GM18517 (cell line): ENCODE results near the gene NUP88.
"Not testable (repeated sequence)": the region's sequence is repeated elsewhere in the genome, so short reads cannot be mapped to it uniquely, and the experiment has no call there.

Experiments used
- ATAC-seq: cut with Tn5 transposase; IDR thresholded peaks from one replicate; pipeline ENCODE4 v1.9.1; 2021; ENCODE audit warnings: mild to moderate bottlenecking, moderate library complexity; ENCODE audit not compliant: unreplicated experiment

NUP88 gene

DNA sequence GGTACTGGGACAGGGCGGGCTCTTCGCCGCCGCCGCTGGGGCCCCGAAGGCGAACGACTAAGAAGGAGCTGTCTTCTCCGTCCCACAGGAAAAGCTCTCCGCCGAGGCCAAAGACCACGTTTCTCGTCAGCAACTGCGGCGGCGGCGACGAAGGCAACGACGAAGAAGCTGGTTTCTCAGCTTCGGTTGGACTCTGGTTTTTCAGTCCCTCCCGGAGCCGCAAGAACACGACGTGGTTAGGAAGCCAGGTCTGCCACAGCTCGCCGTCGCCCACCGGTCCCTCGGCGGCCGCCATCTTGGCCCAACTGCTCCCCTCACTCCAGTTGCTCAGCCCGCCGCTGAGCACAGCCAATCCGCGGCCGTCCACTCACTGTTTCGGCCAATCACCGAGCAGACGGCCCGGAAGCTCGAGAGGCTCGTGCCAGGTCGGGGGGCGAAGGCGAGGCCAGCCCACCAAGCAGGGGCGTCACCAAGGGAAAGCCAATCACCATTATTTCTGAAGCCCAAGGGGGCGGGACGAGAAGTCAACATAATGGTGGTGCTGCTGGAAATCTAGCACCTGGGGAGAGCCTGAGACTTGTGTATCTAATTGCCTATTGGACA lies at the start of gene NUP88:
Gene NUP88, minus strand, starts transcription at position 307 of the 603 bp plus-strand sequence. Its CDS starts 12 bp downstream, at position 295.
- peak; percentile 85 for ATAC-seq

DNA sequence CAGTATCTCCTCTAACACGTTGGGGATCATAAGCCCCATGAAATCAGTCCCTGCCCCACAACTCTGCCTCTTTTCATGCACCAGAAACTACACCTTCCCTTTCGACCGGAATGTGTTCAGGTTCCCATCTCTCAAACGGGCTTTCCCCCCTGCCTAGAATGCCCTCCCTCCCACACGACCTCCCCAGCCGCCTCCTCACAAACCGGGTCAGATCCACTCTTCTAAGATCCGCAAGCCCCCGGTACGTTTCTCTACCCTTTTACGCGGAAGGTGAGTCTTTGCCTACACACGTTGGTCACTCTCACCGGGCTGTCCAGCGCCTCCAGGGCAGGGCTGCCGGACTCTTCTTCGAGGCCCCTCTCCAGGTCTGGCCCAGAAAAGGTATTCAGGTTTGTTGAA lies 48.6 kb upstream of the NUP88 start:
- no peak for ATAC-seq

DNA sequence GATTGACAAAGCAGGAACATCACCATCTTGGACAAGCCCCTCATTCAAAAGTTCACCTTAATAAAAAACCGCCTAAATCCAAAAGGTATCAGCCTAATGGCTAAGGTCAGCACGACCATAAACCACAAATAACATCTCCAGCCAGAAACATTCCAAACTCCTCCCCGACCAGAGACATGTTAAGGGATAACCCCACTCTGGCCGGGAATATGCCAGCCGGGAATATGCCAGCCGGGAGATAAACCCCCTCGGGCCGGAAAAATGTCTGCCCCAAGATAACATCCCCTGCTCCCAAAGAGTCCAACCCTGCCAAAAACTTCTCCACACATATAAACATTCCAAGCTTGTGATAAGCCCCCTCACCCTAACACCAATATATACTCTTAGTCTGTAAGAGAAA lies 48.0 kb upstream of the NUP88 start:
- ATAC-seq = no peak

DNA sequence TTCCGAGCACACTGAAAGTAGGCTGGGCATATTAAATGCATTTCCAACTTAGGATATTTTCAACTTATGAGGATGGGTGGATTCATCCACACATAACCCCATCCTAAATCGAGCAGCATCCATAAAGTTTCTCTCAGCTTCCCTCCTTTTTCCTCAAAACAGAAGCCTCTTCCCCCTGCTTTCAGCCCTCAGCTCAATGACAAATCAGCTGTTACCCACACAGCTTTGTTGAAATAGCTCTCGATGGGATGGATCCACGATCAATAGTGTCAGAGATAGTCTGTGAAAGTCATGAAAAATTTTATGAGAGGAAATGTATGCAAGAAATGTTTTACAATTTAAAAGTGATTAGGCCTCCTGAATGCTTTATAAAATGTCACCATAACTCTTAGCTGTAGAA lies 46.8 kb upstream of the NUP88 start:
- ATAC-seq = no peak

DNA sequence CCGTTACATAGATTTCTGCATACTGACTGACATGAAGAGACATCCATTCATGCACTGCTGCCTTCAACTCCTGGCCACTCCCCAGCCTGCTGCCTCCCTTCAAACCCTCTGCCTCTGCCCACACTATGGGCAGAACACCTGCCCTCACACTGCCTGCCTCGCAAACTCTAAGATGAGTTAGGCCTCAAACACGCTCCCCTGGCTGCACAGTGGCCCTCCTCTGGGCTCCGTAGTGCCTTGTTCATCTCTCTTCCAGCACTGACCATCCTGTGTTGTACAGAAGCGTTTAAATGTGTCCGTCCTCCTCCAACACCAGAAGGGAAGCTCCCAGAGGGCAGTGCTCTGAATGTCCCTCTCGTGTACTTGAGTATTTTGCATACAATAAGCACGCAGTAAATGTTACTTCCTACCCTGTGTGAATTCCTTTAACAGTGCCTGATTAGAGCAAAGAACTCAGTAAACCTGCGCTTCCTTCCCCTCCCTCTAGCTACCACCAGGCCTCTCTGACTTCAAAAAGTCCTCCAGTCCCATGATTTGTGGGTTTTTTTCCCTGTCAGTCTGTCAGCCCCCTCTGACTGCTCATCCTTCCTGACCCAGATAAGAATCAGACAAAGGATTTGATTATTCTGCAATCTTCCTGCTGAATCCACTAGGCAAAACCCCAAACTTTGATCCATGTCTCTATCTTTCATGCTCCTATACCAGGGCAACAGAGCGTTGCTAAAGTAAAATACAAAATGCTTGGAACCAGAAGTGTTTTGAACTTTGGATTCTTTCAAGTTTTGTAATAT lies 45.5 kb upstream of the NUP88 start:
- no peak for ATAC-seq

DNA sequence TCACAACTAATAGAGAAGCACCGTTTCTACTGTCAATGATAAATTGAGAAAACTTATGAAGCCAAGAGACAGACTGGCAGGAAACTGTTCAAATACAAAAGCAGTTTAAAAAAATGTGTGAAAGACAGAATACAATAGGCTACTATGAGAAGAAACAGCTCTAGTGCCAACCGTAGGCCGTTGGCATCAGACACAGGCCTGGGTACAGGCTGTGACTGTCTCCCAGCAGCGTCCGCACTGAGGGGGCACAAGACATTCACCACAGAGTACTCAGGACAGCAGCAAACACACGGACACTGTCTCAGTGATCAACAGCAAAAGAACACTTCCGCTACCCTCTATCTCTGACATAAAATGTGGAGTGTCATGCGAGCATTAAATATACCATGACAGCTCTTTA lies 27.3 kb upstream of the NUP88 start:
- ATAC-seq = no peak

DNA sequence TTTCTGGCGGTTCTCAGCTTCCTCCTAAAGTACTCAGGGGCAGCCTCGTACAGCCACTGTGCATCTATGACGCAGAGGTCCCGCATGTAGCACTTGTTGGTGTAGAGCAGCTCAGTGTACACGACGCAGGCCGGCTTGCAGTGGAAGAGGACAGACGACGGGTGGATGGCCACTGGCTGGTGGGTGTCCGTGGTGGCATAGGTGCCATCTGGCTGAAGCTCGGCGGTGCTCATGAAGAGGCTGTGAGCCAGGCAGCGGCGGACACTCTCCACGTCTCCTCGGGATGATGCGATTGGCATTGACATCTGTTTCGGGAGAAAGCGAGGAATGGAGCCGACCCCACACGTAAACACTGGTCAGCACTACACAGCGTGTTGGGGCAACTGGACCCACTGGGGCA lies 24.7 kb upstream of the NUP88 start:
- no peak for ATAC-seq

DNA sequence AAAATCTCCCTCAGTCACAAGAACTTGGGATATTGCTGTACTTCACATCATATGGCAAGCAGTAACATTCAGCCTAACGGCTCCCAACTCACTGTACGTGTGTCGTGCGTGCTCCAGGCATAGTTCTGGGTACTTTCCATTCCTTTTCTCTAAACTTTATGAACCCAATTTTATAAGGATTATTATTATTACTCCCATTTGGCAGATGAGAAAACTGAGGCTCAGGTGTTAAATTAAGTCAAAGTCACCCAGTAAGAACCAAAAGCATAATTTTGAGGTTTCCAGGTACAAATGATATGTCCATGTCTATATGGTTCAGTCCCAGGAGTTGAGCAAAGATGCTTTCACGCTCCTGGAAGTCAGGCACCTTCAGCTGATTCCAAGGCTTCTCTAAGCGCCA lies 24.3 kb upstream of the NUP88 start:
- no peak for ATAC-seq

DNA sequence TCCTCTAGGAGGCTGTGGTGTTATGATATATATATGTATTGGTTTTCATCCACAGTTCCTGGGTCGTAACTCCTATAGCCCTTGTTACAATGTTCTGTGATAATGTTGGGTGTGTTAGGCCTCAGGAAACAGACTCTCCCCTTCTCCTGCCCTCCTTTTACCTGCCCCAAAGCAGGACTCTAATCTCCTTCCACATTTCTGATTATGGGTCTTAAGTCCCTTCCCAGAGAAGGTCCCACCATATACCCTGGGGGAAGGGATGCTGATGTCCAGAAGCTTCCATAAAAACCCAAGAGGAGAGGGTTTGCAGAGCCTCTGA lies 19.9 kb upstream of the NUP88 start:
- no peak for ATAC-seq

DNA sequence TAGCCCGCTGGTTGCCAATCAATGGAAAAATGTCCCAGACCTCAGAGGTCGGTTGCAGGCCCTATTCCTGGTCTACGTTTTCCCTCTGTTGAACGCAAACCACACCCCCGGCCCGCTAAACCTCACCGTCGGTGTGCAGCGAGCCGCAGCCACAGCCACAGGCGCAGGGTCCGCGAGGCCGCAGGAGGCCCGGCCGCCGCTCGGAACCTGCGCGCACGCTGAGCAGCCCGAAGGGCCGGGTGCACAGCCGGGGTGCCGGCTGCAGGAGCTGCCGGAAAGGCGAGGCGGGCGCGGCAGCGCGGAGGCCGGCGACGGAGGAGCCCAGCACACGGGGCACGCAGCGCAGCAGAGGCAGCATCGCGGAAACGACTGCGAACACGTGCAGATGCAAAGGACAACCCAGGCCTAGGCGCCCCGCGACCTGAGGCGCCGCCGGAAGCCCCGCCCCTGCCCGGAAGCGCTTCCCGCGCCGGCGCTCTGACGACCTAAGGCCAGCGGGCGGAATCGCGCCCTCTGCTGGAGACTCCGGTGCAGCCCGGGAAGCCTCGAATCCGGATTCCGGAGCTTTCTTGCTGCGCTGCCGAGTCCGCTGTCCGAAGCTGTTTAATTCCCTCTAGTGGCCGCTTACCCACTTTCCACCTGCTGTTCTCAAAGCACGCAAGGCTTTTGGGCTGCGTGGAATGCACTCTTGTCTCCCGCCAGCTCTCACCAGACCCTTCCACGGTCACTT lies 19.4 kb upstream of the NUP88 start, which contains the start of gene C1QBP:
Gene C1QBP, minus strand, starts transcription at position 440 of the 730 bp plus-strand sequence. Its CDS starts 82 bp downstream, at position 358.
- peak; percentile 79 for ATAC-seq

DNA sequence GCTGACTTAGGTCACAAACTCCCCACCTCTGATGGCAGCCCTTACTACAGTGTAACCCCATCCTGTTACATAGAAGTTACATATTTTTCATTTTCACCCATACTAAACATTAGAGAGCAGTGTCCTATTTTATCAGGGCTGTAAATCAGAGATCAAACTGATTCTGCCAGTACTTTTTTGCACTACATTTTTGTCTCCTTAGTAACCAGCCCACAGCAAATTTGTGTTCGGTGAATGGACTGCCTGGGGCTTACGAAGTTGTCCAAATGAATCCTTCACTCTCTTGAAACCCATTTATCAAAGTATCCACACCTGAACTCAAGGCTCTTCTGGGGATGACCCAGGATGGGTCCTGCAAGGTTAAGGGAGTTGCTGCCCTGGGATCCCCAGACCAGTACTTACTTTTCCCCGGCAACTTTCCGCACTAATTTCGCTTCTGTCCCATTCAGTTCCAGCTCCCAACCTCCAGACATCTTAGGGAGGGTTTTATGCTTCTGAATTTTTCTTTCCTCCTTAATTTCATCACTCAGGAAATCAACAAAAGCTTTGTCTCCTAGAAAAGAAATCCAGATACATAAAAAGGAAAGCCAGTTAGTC lies 18.4 kb upstream of the NUP88 start:
- ATAC-seq = no peak

DNA sequence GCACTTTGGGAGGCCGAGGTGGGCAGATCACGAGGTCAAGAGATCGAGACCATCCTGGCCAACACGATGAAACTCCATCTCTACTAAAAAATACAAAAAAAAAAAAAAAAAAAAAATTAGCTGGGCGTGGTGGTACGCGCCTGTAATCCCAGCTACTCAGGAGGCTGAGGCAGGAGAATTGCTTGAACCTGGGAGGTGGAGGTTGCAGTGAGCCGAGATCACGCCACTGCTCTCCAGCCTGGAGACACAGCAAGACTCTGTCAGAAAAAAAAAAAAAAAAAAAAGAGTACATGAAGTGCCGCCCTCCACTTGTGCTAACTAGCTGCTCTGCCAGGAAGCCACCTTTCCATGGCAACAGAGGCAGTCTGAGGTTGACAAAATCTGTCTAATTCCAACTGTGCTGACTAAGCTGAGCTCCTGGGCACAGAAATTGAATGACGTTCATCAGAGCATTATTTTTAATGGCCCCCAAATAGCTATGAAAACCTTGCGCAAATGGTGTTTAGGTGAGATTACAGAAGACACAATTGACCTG lies 16.4 kb upstream of the NUP88 start:
- ATAC-seq = not testable (repeated sequence)

DNA sequence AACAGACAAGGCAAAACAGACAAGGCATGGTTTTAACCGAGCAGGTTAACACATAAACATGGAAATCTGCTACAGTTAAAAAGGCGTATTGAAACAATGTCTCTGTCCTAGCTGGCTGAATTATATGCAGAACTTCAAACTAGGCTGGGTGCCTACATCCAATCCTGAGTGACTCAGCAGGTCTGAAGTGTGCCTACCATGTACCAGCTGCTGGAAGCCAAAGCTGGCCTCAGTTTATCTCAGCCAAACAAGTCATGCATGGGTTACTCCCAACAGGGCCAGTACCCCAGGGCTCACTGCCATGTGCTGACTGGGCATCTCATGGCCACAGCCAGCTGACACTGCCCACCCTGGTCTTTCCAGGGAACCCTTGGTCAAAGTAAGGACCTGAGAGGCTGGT lies 15.5 kb upstream of the NUP88 start:
- ATAC-seq = no peak

DNA sequence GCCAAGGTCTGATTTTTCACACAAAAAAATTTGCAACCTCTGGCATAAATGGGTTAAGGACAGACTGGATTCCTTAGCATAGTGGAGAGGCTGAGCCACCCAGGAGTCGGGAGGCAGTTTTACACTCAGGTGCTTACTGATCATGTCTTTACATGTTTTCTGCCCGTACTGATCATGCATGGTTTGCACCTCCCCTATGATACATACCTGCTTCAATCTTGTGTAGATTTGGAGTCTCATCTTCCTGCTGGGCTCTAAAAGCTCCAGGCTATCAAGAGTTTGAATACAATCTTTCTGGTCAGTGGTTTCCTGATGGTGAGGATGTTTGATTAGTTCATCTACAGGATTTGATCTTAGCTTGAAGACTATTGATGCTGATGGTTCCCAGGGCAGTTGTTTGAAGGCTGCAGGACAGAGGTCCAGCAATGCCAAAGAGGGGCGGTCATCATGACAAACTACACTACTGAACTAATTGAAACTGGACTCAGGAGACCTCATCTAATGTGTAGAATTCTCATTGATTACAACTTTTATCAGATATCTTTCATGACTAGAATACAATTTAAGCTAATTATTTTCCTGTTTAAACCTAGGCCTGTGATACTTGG lies 12.6 kb upstream of the NUP88 start:
- no peak for ATAC-seq

DNA sequence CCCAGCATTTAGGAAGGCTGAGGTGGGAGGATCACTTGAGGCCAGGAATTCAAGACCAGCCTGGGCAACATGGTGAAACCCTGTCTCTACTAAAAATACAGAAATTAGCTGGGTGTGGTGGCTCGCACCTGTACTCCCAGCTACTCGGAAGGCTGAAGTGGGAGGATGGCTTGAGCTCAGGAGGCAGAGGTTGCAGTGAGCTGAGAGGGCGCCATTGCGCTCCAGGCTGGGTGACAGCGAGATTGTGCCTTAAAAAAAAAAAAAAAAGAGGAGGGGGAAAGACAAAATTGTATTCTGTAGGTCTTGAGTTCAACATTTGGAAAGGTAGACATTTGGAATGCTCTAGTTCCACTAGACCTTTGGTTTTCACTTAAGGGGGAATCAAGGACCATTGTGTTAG lies 11.8 kb upstream of the NUP88 start:
- not testable (repeated sequence) for ATAC-seq

DNA sequence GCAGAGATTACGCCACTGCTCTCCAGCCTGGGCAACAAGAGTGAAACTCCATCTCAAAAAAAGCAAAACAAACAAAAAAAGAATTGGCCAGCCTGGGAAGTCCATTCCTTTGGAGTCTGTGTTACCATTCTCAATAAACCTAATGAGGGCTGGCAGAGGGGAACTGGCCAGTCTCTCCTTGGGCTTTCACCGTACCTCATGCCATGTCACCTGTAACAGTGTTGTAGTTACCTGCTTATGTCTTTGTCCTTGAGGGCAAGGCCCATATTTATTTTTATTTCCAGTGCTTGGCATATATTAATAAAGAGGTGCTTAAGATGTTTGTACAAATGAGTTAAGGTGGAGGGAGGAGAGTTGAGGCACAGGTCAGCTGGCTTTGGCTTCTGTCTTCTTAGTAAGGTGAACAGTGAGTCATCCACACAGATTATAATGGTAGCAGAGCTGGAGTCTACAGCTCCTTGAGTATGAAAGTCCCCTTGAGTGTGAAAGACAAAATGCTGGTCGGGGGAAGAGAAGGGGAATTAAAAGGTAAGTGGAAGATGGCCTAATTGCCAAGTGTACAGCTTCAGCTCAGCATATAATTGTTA lies 11.0 kb upstream of the NUP88 start:
- no peak for ATAC-seq

DNA sequence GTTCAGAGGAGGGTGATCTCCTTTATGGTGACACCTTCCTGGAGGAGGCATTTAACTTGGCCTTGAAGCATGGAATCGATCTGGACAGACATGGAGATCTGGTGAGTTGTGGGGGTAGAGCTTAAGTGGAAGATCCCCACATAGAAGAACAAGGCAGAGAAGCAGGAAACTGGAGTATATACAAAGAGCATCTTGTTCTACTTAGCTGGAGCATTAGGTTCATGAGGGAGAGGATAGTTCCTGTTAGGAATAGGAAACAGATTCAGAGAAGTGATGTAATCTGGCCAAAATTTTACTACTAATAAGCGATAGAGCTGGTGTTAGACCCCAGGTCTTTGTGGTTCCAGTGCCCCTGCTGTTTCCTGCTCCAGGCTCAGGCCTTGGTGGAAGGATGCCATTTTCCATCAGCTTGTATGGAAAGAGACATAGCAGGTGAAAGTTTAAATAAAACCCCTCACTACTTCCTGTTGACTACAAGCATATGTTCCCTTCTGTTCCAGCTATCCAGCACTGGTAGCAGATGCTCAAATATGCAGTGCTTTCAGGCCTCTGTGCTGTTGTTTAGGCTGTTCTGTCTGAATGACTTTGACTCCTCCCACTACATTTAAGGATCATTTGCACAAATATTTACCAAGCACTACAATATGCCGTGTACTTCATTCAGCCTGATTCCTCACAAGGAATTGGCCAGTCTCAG lies 9.9 kb upstream of the NUP88 start:
- ATAC-seq = no peak

DNA sequence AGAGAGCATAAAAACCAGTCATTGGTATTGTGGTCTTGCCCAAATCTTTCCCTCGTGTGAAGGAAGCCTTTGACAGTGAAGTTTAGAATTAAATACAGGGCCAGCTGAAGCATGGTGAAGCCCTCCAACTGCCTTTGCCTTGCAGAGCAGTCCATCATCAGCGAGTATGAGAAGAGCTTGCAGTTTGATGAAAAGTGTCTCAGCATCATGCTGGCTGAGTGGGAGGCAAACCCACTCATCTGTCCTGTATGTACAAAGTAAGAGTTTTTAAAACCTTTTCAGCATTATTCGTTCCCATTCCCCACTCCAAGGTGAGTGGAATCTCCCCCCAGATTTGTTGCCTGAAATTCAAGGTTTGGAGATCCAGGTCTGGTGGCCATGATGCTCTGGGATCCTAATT lies 6.4 kb upstream of the NUP88 start:
- ATAC-seq = no peak

DNA sequence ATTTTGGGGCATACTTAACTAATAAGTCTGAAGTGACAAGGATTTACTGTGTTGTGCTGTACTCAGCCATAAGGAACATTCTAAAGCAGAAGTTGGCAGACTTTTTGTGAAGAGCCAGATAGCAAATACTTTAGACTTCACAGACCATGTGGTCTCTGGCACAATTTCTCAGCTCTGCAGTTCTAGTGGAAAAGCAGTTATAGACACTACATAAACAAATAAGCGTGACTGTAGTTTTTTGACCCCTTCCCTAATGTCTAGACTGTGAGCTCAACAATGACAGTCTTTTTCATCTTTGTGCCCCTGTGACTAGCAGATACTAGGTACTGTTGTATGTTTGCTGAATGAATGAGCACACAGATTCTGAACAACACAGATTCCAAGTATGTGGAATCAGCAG lies 5.4 kb upstream of the NUP88 start:
- no peak for ATAC-seq

DNA sequence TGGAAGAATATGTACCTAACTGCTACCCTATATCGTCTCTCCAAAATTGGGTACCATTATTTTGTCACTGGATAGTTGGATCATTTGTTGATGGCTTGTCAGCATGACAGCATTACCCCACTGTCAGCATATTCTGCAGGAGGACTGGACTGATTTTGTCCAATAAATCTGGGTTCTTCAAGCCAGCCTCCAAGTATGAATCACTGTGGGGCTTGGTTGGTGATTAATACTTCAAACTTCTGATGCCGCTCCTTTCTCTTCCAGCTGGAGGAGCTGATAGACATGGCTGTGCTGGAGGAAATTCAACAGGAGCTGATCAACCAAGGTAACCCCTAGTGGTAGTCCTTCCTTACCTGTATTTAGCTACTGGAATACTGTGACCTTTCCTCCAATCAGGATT lies 3.0 kb upstream of the NUP88 start:
- ATAC-seq = no peak
